Thyroid gland (tissue), 4 donors: ENCODE results near the gene SZT2.

Experiments used
- POLR2A ChIP-seq, 2 donors: fragments of 450-650 bp; IDR thresholded peaks; one replicate each; pipeline ENCODE4 v1.6.1; 2017; ENCODE audit warnings: antibody characterized with exemption in 2 of 2, mild to moderate bottlenecking in 2 of 2, moderate library complexity in 1 of 2
- TF ChIP-seq, protein P1 (sequence below), 6 experiments: fragments of 200-600 bp in 3 of 6; fragments of 450-650 bp in 3 of 6; sonication (generic) in 3 of 6; IDR thresholded peaks; one replicate each; pipeline ENCODE4 v1.5.1; 2016 to 2019; ENCODE audit warnings: antibody characterized with exemption in 6 of 6, mild to moderate bottlenecking in 2 of 6, inconsistent platforms in 1 of 6, moderate library complexity in 1 of 6

DNA sequence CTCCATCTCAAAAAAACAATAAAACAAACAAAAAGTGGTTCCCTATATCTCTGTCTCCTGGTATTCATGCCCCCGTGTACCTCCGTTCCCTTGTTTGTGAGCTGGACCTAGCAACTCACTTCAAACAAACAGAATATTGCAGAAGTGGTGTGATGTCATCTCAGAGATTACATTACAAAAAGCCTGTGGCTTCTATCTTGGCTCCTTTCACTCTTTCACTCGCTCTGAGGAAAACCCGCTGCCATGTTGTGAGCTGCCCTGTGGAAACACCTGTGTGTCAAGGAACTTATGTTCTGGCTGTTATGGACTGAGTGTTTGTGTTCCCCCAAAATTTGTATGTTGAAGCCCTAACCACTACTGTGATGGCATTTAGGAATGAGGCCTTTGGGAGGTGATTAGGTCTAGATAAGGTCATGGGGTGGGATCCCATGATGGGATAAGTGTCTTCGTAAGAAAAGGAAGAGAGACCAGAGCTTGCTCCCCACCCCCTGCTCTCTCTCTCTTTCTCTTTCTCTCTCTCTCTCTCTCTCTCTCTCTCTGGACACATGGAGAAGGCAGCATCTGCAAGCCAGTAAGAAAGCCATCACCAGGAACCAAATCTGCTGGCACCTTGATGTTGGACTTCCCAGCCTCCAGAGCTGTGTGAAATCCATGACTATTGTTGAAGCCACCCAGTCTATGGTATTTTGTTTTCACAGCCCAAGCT is 71.4 kb downstream of the SZT2 start:
- TF ChIP-seq, protein P1, sequence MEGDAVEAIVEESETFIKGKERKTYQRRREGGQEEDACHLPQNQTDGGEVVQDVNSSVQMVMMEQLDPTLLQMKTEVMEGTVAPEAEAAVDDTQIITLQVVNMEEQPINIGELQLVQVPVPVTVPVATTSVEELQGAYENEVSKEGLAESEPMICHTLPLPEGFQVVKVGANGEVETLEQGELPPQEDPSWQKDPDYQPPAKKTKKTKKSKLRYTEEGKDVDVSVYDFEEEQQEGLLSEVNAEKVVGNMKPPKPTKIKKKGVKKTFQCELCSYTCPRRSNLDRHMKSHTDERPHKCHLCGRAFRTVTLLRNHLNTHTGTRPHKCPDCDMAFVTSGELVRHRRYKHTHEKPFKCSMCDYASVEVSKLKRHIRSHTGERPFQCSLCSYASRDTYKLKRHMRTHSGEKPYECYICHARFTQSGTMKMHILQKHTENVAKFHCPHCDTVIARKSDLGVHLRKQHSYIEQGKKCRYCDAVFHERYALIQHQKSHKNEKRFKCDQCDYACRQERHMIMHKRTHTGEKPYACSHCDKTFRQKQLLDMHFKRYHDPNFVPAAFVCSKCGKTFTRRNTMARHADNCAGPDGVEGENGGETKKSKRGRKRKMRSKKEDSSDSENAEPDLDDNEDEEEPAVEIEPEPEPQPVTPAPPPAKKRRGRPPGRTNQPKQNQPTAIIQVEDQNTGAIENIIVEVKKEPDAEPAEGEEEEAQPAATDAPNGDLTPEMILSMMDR (IDR thresholded peaks at IDR 0.05), result no peak
- TF ChIP-seq POLR2A (IDR thresholded peaks at IDR 0.05), result no peak
